Stimulated activated naive CD8-positive, alpha-beta T cell treated with anti-CD3 and anti-CD28 coated beads, Interleukin-15, amount 100 ng/mL, for 72 hours (primary cell): ENCODE results near the gene GPR141.
A peak's percentile ranks its signal among the peaks of the same experiment; 100 is the strongest.
"Not testable (repeated sequence)": the region's sequence is repeated elsewhere in the genome, so short reads cannot be mapped to it uniquely, and the experiment has no call there.

Source experiments
- ATAC-seq: fragments of 150-1000 bp; cut with Tn5 transposase; 2 replicates; pipeline ENCODE4 v1.10.0; 2021; ENCODE audit warnings: mild to moderate bottlenecking, moderate library complexity
- DNase-seq, 2 donors: peaks; one replicate each; pipeline ENCODE4 v3.0.0; 2021 to 2022
- H3K27ac Mint-ChIP-seq, 2 donors: one replicate each; pipeline ENCODE4 v1.8.0; 2022; ENCODE audit warnings: mild to moderate bottlenecking in 2 of 2, mixed read lengths in 2 of 2, moderate library complexity in 2 of 2
- H3K27me3 Mint-ChIP-seq: one replicate; pipeline ENCODE4 v1.8.0; 2022; ENCODE audit warnings: mixed read lengths
- H3K4me1 Mint-ChIP-seq: one replicate; pipeline ENCODE4 v1.8.0; 2022; ENCODE audit warnings: mild to moderate bottlenecking, mixed read lengths
- H3K4me3 Mint-ChIP-seq, 2 donors: one replicate each; pipeline ENCODE4 v1.8.0; 2022; ENCODE audit warnings: mild to moderate bottlenecking in 2 of 2, mixed read lengths in 2 of 2, moderate library complexity in 1 of 2
- H3K9me3 Mint-ChIP-seq, 2 donors: one replicate each; pipeline ENCODE4 v1.8.0; 2022; ENCODE audit warnings: mixed read lengths in 2 of 2

The GPR141 gene

GRCh38 chr7:37671876-37672275, 11.7 kb upstream of the GPR141 start:
- H3K4me1 Mint-ChIP-seq: no peaks in the 10 kb centered on the region
- peaks cover 4% of the 10 kb centered on the region for H3K27me3 Mint-ChIP-seq
- DNase-seq (no peak), ATAC-seq (no peak)
- H3K27ac Mint-ChIP-seq: no peak overlapping the region
- H3K9me3 Mint-ChIP-seq: no peaks in the 10 kb centered on the region
- H3K4me3 Mint-ChIP-seq: no peak overlapping the region

- Mint-ChIP-seq H3K9me3 (no peaks in the 10 kb centered on the region), H3K4me3 (no peak overlapping the region), H3K27ac (no peak overlapping the region), H3K4me1 (no peaks in the 10 kb centered on the region), H3K27me3 (peaks cover 9% of the 10 kb centered on the region)
- no peak for DNase-seq
- ATAC-seq: no peak
Observed at GRCh38 chr7:37672926-37673325, 10.6 kb upstream of the GPR141 start.

GRCh38 chr7:37673523-37673922, 10.0 kb upstream of the GPR141 start:
- H3K4me1 Mint-ChIP-seq: no peaks in the 10 kb centered on the region
- no peak for DNase-seq
- H3K9me3 Mint-ChIP-seq: no peaks in the 10 kb centered on the region
- H3K4me3 Mint-ChIP-seq: no peak overlapping the region
- peaks cover 9% of the 10 kb centered on the region for H3K27me3 Mint-ChIP-seq
- no peak for ATAC-seq
- no peak overlapping the region for H3K27ac Mint-ChIP-seq

GRCh38 chr7:37674531-37674930, 9.0 kb upstream of the GPR141 start:
- DNase-seq: no peak
- Mint-ChIP-seq H3K4me3 (no peak overlapping the region), H3K9me3 (no peaks in the 10 kb centered on the region), H3K4me1 (no peaks in the 10 kb centered on the region), H3K27me3 (peaks cover 9% of the 10 kb centered on the region), H3K27ac (no peak overlapping the region)
- no peak for ATAC-seq

- Mint-ChIP-seq H3K27me3 (peaks cover 9% of the 10 kb centered on the region), H3K9me3 (no peaks in the 10 kb centered on the region), H3K4me3 (no peak overlapping the region), H3K4me1 (no peaks in the 10 kb centered on the region), H3K27ac (no peak overlapping the region)
- DNase-seq: no peak
- ATAC-seq: no peak
Observed at GRCh38 chr7:37675749-37676148, 7.8 kb upstream of the GPR141 start.

- H3K4me3 Mint-ChIP-seq: no peak overlapping the region
- no peak for DNase-seq
- H3K27ac Mint-ChIP-seq: no peak overlapping the region
- ATAC-seq: no peak
- H3K4me1 Mint-ChIP-seq: no peaks in the 10 kb centered on the region
- peaks cover 7% of the 10 kb centered on the region for H3K27me3 Mint-ChIP-seq
- H3K9me3 Mint-ChIP-seq: no peaks in the 10 kb centered on the region
Observed at GRCh38 chr7:37684927-37685326, 1.4 kb downstream of the GPR141 start.

- Mint-ChIP-seq H3K4me1 (no peaks in the 10 kb centered on the region), H3K9me3 (no peaks in the 10 kb centered on the region), H3K27me3 (no peaks in the 10 kb centered on the region), H3K27ac (no peak overlapping the region), H3K4me3 (no peak overlapping the region)
- ATAC-seq (no peak), DNase-seq (no peak)
Observed at GRCh38 chr7:37686556-37687345, 3.2 kb downstream of the GPR141 start.

GRCh38 chr7:37690206-37690605, 6.6 kb downstream of the GPR141 start:
- Mint-ChIP-seq H3K27me3 (no peaks in the 10 kb centered on the region), H3K27ac (no peak overlapping the region), H3K4me3 (no peak overlapping the region), H3K4me1 (no peaks in the 10 kb centered on the region), H3K9me3 (no peaks in the 10 kb centered on the region)
- DNase-seq (no peak), ATAC-seq (no peak)

- no peak overlapping the region for H3K27ac Mint-ChIP-seq
- no peaks in the 10 kb centered on the region for H3K9me3 Mint-ChIP-seq
- no peaks in the 10 kb centered on the region for H3K27me3 Mint-ChIP-seq
- H3K4me3 Mint-ChIP-seq: no peak overlapping the region
- ATAC-seq (no peak), DNase-seq (no peak)
- H3K4me1 Mint-ChIP-seq: no peaks in the 10 kb centered on the region
Observed at GRCh38 chr7:37694208-37695094, 10.9 kb downstream of the GPR141 start.

- DNase-seq (no peak), ATAC-seq (no peak)
- no peaks in the 10 kb centered on the region for H3K27me3 Mint-ChIP-seq
- no peak overlapping the region for H3K4me3 Mint-ChIP-seq
- no peaks in the 10 kb centered on the region for H3K9me3 Mint-ChIP-seq
- no peak overlapping the region for H3K27ac Mint-ChIP-seq
- H3K4me1 Mint-ChIP-seq: no peaks in the 10 kb centered on the region
Observed at GRCh38 chr7:37698276-37698675, 14.7 kb downstream of the GPR141 start.

- H3K4me3 Mint-ChIP-seq: no peak overlapping the region
- H3K27me3 Mint-ChIP-seq: no peaks in the 10 kb centered on the region
- DNase-seq (no peak), ATAC-seq (no peak)
- no peaks in the 10 kb centered on the region for H3K9me3 Mint-ChIP-seq
- no peaks in the 10 kb centered on the region for H3K4me1 Mint-ChIP-seq
- H3K27ac Mint-ChIP-seq: no peak overlapping the region
Observed at GRCh38 chr7:37698782-37699181, 15.2 kb downstream of the GPR141 start.

GRCh38 chr7:37701769-37702168, 18.2 kb downstream of the GPR141 start:
- no peaks in the 10 kb centered on the region for H3K27me3 Mint-ChIP-seq
- DNase-seq (no peak), ATAC-seq (no peak)
- no peaks in the 10 kb centered on the region for H3K4me1 Mint-ChIP-seq
- H3K4me3 Mint-ChIP-seq: no peak overlapping the region
- H3K9me3 Mint-ChIP-seq: no peaks in the 10 kb centered on the region
- H3K27ac Mint-ChIP-seq: no peak overlapping the region

- Mint-ChIP-seq H3K4me1 (no peaks in the 10 kb centered on the region), H3K27me3 (no peaks in the 10 kb centered on the region), H3K4me3 (no peak overlapping the region), H3K9me3 (no peaks in the 10 kb centered on the region), H3K27ac (no peak overlapping the region)
- ATAC-seq: no peak
- no peak for DNase-seq
Observed at GRCh38 chr7:37703361-37703760, 19.8 kb downstream of the GPR141 start.

- not testable (repeated sequence) for H3K9me3 Mint-ChIP-seq, H3K27ac Mint-ChIP-seq, DNase-seq, H3K4me1 Mint-ChIP-seq, H3K4me3 Mint-ChIP-seq, H3K27me3 Mint-ChIP-seq, ATAC-seq
Observed at GRCh38 chr7:37704328-37704833, 20.8 kb downstream of the GPR141 start.

- no peaks in the 10 kb centered on the region for H3K27me3 Mint-ChIP-seq
- H3K27ac Mint-ChIP-seq: no peak overlapping the region
- H3K4me3 Mint-ChIP-seq: no peak overlapping the region
- no peaks in the 10 kb centered on the region for H3K9me3 Mint-ChIP-seq
- no peaks in the 10 kb centered on the region for H3K4me1 Mint-ChIP-seq
- ATAC-seq (no peak), DNase-seq (no peak)
Observed at GRCh38 chr7:37705976-37706375, 22.4 kb downstream of the GPR141 start.

- DNase-seq (no peak), ATAC-seq (no peak)
- H3K27ac Mint-ChIP-seq: peak overlapping the region in 1 of 2 donors; percentile 23
- H3K4me3 Mint-ChIP-seq: no peak overlapping the region
- H3K9me3 Mint-ChIP-seq: no peaks in the 10 kb centered on the region
- no peaks in the 10 kb centered on the region for H3K4me1 Mint-ChIP-seq
- H3K27me3 Mint-ChIP-seq: no peaks in the 10 kb centered on the region
Observed at GRCh38 chr7:37706804-37707203, 23.2 kb downstream of the GPR141 start.
